HL-60 (cell line): Measurements from ENCODE around the gene NEGR1.

Experiments
- DNase-seq, 2 experiments: peaks; one replicate each; pipeline ENCODE4 v3.0.0-alpha.2; 2010 to 2020; ENCODE audit warnings: low read depth in 1 of 2, low spot score in 1 of 2
- H3K27ac ChIP-seq: fragments of 250-450 bp; sonication (Bioruptor Pico); replicated peaks from 2 replicates; pipeline ENCODE4 v1.5.1; 2020; ENCODE audit warnings: mild to moderate bottlenecking, moderate library complexity
- H3K27me3 ChIP-seq: fragments of 250-450 bp; sonication (Bioruptor Pico); 2 replicates; pipeline ENCODE4 v1.5.1; 2021; ENCODE audit warnings: mild to moderate bottlenecking, moderate library complexity; ENCODE audit not compliant: insufficient read depth, poor library complexity, severe bottlenecking
- H3K4me3 ChIP-seq: replicated peaks from 2 replicates; pipeline ENCODE4 v1.5.1; 2011; ENCODE audit warnings: mild to moderate bottlenecking, control low read depth, low read length; ENCODE audit not compliant: insufficient read depth
- CTCF ChIP-seq: IDR thresholded peaks from one replicate; pipeline ENCODE4 v1.5.1; 2011; ENCODE audit warnings: low read length, control low read depth, inconsistent platforms; ENCODE audit not compliant: insufficient read depth
- GABPA ChIP-seq: IDR thresholded peaks from 2 replicates; pipeline ENCODE4 v1.6.1; 2012; ENCODE audit warnings: low read depth
- POLR2AphosphoS5 ChIP-seq: IDR thresholded peaks from 2 replicates; pipeline ENCODE4 v1.6.1; 2012; ENCODE audit warnings: low read depth
- REST ChIP-seq: IDR thresholded peaks from 2 replicates; pipeline ENCODE4 v1.6.1; 2012; ENCODE audit warnings: low read depth; ENCODE audit not compliant: insufficient replicate concordance
- SPI1 ChIP-seq: IDR thresholded peaks from 2 replicates; pipeline ENCODE4 v1.6.1; 2012; ENCODE audit warnings: low read depth, mild to moderate bottlenecking, borderline replicate concordance

The NEGR1 gene

GRCh38 chr1:72050551-72050950 is 231.8 kb downstream of the NEGR1 start:
- Histone ChIP-seq H3K4me3 (no peak overlapping the region), H3K27me3 (no peaks in the 10 kb centered on the region), H3K27ac (no peak overlapping the region)
- no peak for TF ChIP-seq SPI1
- TF ChIP-seq REST, result no peak
- no peak for TF ChIP-seq GABPA
- TF ChIP-seq CTCF, result no peak
- TF ChIP-seq POLR2AphosphoS5, result no peak
- no peak for DNase-seq

GRCh38 chr1:72037745-72038343 is 244.5 kb downstream of the NEGR1 start:
- TF ChIP-seq REST (no peak), GABPA (no peak), POLR2AphosphoS5 (no peak), SPI1 (no peak), CTCF (peak; percentile 40)
- DNase-seq, result peak; percentile 5 to 49
- H3K27me3 ChIP-seq, result no peaks in the 10 kb centered on the region

DNA sequence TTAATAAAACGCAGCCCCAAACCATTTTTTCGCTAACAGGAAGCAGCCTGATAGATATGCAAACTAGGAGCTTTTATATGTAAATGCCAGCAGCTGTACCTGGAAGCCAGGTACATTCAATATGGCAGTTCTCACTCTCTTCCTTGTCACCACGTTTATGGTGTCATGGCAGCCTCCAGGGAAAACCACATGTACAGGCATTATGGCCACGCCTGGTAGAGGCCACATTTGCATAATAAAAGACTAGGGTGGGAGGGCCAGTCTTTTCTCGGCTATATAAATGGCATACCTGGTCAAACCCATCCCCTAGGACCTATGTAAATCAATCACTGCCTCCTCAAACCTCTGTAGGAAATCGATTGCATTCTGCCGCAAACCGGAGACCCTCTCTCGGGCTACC is 247.5 kb downstream of the NEGR1 start:
- no peak for DNase-seq
- Histone ChIP-seq H3K4me3 (no peak overlapping the region), H3K27me3 (no peaks in the 10 kb centered on the region), H3K27ac (no peak overlapping the region)
- TF ChIP-seq REST (no peak), CTCF (no peak), POLR2AphosphoS5 (no peak), SPI1 (no peak), GABPA (no peak)

More at GRCh38 chr1:72037745-72038343, 244.5 kb downstream of the NEGR1 start:
- H3K27ac ChIP-seq, result no peak overlapping the region
- H3K4me3 ChIP-seq, result no peak overlapping the region
